Loucy (cell line): Measurements from ENCODE around the gene NOL4L.

Experiments used
- H2AFZ ChIP-seq: fragments of 200-600 bp; sonication (generic); 2 replicates; pipeline ENCODE4 v1.6.0; 2016; ENCODE audit warnings: antibody characterized with exemption, mild to moderate bottlenecking, low read length, moderate library complexity
- H3F3A ChIP-seq: fragments of 200-600 bp; 2 replicates; pipeline ENCODE4 v1.6.0; 2016; ENCODE audit warnings: antibody characterized with exemption, low read depth, mild to moderate bottlenecking
- H3K27me3 ChIP-seq: fragments of 200-600 bp; sonication (generic); 2 replicates; pipeline ENCODE4 v1.6.1; 2014; ENCODE audit warnings: low read length, mild to moderate bottlenecking; ENCODE audit not compliant: insufficient read depth, poor library complexity, severe bottlenecking
- H3K36me3 ChIP-seq: fragments of 200-600 bp; sonication (generic); 2 replicates; pipeline ENCODE4 v1.6.1; 2016; ENCODE audit warnings: low read length; ENCODE audit not compliant: insufficient read depth
- H3K4me1 ChIP-seq: fragments of 200-600 bp; sonication (generic); 2 replicates; pipeline ENCODE4 v1.5.1; 2014; ENCODE audit warnings: low read length, mild to moderate bottlenecking; ENCODE audit not compliant: insufficient read depth, poor library complexity, severe bottlenecking
- H3K4me2 ChIP-seq: fragments of 200-600 bp; sonication (generic); 2 replicates; pipeline ENCODE4 v1.6.0; 2014; ENCODE audit warnings: antibody characterized with exemption, low read length, low read depth, mild to moderate bottlenecking; ENCODE audit not compliant: poor library complexity, severe bottlenecking
- H3K4me3 ChIP-seq: fragments of 200-600 bp; sonication (generic); 2 replicates; pipeline ENCODE4 v1.5.1; 2014; ENCODE audit warnings: low read length, mild to moderate bottlenecking, mixed read lengths; ENCODE audit not compliant: poor library complexity, severe bottlenecking
- H3K79me2 ChIP-seq: fragments of 200-600 bp; sonication (generic); 2 replicates; pipeline ENCODE4 v1.6.1; 2014; ENCODE audit warnings: low read length; ENCODE audit not compliant: insufficient read depth
- H3K9ac ChIP-seq: fragments of 200-600 bp; sonication (generic); 2 replicates; pipeline ENCODE4 v1.6.0; 2014; ENCODE audit warnings: mild to moderate bottlenecking, low read depth, low read length, moderate library complexity; ENCODE audit not compliant: poor library complexity, severe bottlenecking
- H3K9me2 ChIP-seq: fragments of 200-600 bp; sonication (generic); replicated peaks from 2 replicates; pipeline ENCODE4 v1.6.1; 2016; ENCODE audit warnings: low read depth, low read length, mixed read lengths
- H3K9me3 ChIP-seq: fragments of 200-600 bp; sonication (generic); 2 replicates; pipeline ENCODE4 v1.6.1; 2014; ENCODE audit warnings: mild to moderate bottlenecking, antibody characterized with exemption, low read length, low read depth; ENCODE audit not compliant: insufficient read depth
- H4K20me1 ChIP-seq: fragments of 200-600 bp; sonication (generic); 2 replicates; pipeline ENCODE4 v1.6.0; 2014; ENCODE audit warnings: antibody characterized with exemption, low read length, mild to moderate bottlenecking; ENCODE audit not compliant: insufficient read depth, poor library complexity, severe bottlenecking
- EZH2phosphoT487 ChIP-seq: fragments of 200-600 bp; IDR thresholded peaks from 2 replicates; pipeline ENCODE4 v1.6.1; 2018; ENCODE audit warnings: antibody characterized with exemption, mild to moderate bottlenecking, moderate library complexity, borderline replicate concordance
- TF ChIP-seq, protein P1 (sequence below): fragments of 200-600 bp; sonication (generic); conservative IDR thresholded peaks from 2 replicates; pipeline ENCODE4 v1.5.1; 2014; ENCODE audit warnings: mild to moderate bottlenecking, antibody characterized with exemption, low read length

Gene NOL4L

DNA sequence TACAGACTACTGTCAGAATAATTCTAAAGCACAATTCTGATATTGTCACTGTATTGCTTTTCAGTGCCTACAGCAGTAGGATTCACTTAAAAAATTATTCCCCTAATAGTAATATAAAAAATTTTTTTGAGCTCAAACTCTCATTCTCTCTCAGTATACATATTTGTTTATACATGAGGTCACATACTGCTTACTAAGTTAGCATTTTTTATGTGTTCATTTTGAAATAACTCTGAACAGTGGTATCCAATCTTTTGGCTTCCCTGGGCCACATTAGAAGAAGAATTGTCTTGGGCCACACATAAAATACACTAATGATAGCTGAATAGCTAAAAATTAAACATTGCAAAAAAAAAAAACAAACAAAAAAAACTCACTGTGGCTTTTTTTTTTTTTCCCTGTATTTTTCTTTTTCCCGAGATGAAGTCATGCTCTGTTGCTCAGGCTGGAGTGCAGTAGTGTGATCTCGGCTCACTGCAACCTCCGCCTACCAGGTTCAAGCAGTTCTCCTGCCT, 188.4 kb downstream of the NOL4L start:
- Histone ChIP-seq H3K9me2 (no peaks in the 10 kb centered on the region), H3K79me2 (peaks cover 86% of the 10 kb centered on the region), H3F3A (peaks cover 5% of the 10 kb centered on the region; the same call in 1 of the 2 replicates), H3K4me2 (no peak overlapping the region), H4K20me1 (peaks cover 21% of the 10 kb centered on the region), H3K9me3 (no peaks in the 10 kb centered on the region), H3K27me3 (no peaks in the 10 kb centered on the region), H3K36me3 (peaks cover 30% of the 10 kb centered on the region; the same call in 1 of the 2 replicates), H3K4me1 (no peaks in the 10 kb centered on the region), H2AFZ (no peak overlapping the region), H3K4me3 (no peak overlapping the region), H3K9ac (no peak overlapping the region)
- TF ChIP-seq EZH2phosphoT487, result no peak
- TF ChIP-seq, protein P1, sequence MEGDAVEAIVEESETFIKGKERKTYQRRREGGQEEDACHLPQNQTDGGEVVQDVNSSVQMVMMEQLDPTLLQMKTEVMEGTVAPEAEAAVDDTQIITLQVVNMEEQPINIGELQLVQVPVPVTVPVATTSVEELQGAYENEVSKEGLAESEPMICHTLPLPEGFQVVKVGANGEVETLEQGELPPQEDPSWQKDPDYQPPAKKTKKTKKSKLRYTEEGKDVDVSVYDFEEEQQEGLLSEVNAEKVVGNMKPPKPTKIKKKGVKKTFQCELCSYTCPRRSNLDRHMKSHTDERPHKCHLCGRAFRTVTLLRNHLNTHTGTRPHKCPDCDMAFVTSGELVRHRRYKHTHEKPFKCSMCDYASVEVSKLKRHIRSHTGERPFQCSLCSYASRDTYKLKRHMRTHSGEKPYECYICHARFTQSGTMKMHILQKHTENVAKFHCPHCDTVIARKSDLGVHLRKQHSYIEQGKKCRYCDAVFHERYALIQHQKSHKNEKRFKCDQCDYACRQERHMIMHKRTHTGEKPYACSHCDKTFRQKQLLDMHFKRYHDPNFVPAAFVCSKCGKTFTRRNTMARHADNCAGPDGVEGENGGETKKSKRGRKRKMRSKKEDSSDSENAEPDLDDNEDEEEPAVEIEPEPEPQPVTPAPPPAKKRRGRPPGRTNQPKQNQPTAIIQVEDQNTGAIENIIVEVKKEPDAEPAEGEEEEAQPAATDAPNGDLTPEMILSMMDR, result no peak

- no peaks in the 10 kb centered on the region for H3K27me3 ChIP-seq
- H4K20me1 ChIP-seq, result peaks cover 26% of the 10 kb centered on the region
- TF ChIP-seq, protein P1, result no peak
- no peak for TF ChIP-seq EZH2phosphoT487
Observed at GRCh38 chr20:32395066-32395465, 190.1 kb downstream of the NOL4L start.

More at GRCh38 chr20:32395066-32395465, 190.1 kb downstream of the NOL4L start:
- no peak overlapping the region for H3K9ac ChIP-seq
- H3K4me1 ChIP-seq, result no peaks in the 10 kb centered on the region
- H3K4me3 ChIP-seq, result no peak overlapping the region
- no peak overlapping the region for H2AFZ ChIP-seq
- no peak overlapping the region for H3K4me2 ChIP-seq
- H3K36me3 ChIP-seq, result peaks cover 38% of the 10 kb centered on the region; the same call in 1 of the 2 replicates
- H3K79me2 ChIP-seq, result peaks cover 86% of the 10 kb centered on the region
- no peaks in the 10 kb centered on the region for H3K9me3 ChIP-seq
- no peaks in the 10 kb centered on the region for H3K9me2 ChIP-seq
- H3F3A ChIP-seq, result peaks cover 5% of the 10 kb centered on the region; the same call in 1 of the 2 replicates
